Measurements from ENCODE around the gene GPSM3. TPM values are rescaled to one million over a fixed set of nuclear protein-coding genes. Genes with fewer than 3 reads are reported as not detected.
"Not testable (repeated sequence)": the region's sequence is repeated elsewhere in the genome, so short reads cannot be mapped to it uniquely, and the experiment has no call there.

The GPSM3 gene
- total RNA-seq, 1 donor from 2014 or later: 15.7 TPM

DNA sequence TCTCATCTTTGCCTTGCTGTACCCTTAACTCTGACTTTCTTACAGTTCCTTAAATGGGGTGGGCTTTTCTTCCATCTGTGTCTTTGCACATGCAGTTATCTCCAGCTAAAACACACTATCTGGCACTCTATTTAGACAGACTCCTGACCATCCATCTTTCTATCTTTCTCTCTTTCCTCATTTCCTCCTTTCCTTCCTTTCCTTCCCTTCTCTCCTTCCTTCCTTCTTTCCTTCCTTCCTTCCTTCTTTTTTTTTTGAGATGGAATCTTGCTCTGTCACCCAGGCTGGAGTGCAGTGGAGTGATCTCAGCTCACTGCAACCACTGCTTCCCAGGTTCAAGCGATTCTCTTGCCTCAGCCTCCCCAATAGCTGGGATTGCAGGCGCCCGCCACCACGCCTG is 23.2 kb upstream of the GPSM3 start:
- no peak for DNase-seq (ENCODE audit: low read depth)
- TF ChIP-seq, protein P1, sequence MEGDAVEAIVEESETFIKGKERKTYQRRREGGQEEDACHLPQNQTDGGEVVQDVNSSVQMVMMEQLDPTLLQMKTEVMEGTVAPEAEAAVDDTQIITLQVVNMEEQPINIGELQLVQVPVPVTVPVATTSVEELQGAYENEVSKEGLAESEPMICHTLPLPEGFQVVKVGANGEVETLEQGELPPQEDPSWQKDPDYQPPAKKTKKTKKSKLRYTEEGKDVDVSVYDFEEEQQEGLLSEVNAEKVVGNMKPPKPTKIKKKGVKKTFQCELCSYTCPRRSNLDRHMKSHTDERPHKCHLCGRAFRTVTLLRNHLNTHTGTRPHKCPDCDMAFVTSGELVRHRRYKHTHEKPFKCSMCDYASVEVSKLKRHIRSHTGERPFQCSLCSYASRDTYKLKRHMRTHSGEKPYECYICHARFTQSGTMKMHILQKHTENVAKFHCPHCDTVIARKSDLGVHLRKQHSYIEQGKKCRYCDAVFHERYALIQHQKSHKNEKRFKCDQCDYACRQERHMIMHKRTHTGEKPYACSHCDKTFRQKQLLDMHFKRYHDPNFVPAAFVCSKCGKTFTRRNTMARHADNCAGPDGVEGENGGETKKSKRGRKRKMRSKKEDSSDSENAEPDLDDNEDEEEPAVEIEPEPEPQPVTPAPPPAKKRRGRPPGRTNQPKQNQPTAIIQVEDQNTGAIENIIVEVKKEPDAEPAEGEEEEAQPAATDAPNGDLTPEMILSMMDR (conservative IDR thresholded peaks at IDR 0.05; ENCODE audit: low read depth, low read length): no peak
- no peak overlapping the region for H3K4me3 ChIP-seq (ENCODE audit: low read depth, low read length)

DNA sequence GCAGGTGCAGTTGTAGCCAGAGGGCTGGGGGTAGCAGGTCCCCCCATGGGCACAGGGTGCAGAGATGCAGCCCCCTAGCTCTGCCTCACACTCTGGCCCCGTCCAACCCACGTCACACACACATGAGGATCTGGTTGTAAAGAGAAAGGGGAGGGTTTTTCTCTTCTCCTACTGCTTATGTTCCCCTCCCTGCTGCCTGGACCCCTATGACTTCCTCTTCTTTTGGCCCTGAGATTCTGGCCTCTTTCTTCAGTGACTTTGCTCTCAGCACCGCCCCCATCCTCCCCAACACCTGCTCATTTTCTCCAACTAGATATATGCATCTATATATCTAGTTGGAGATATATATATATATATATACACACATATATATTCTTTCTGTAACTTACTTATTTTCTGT is 21.7 kb upstream of the GPSM3 start:
- DNase-seq (ENCODE audit: low read depth): no peak
- no peak overlapping the region for H3K4me3 ChIP-seq (ENCODE audit: low read depth, low read length)
- TF ChIP-seq, protein P1 (conservative IDR thresholded peaks at IDR 0.05; ENCODE audit: low read depth, low read length): no peak

DNA sequence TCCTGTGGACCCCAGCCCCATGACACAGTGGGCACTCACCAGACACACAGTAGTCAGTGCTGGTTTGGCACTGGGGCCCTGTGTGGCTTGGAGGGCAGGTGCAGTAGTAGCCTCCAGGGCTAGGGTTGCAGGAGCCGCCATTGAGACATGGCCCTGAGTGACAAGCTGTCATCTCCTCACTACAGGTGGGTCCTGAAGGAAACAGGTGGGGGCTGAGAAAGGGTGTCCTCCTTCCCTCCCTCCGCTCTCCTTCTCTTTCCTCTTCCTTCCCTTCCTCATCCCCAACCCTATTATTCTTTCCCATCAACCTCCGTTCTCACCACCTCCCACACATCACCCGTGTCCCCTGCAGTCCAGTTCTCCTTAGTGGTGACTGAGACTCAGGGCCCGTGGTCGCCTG is 21.2 kb upstream of the GPSM3 start:
- TF ChIP-seq, protein P1 (conservative IDR thresholded peaks at IDR 0.05; ENCODE audit: low read depth, low read length): no peak
- no peak overlapping the region for H3K4me3 ChIP-seq (ENCODE audit: low read depth, low read length)
- no peak for DNase-seq (ENCODE audit: low read depth)

DNA sequence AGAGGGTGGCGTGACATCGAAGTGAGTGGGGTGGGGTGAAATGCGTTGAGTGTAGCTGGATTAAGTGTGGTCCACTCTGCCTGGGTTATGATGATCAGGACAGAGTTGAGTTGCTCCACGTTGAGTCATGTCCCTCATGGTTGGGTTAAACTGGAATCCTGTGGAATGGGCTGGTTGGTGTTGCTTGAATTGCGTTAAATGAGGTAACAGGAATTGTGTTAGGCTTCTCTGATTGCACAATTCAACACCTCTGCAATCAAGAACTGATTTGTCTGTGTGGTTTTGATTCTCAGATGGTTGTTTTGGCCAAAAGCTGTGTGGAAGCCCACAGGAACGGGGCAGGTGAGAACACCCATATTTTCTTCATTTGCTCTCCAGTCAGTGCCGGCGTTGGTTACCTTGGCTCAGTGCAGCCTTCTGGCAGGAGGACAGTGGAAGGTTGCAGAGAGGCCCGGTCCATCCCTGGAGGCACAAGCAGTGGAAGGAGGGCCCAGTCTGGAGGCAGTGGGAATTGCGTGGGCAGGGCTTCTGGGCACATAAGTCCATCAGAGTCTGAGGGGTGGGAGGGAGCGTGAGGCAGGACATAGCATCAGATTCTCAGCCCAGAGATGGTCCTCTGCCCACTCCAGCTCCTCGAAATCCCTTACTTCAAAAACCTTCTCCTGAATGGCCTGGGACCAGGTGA is 19.8 kb upstream of the GPSM3 start:
- no peak for DNase-seq (ENCODE audit: low read depth)
- no peak overlapping the region for H3K4me3 ChIP-seq (ENCODE audit: low read depth, low read length)
- TF ChIP-seq, protein P1 (conservative IDR thresholded peaks at IDR 0.05; ENCODE audit: low read depth, low read length): no peak

DNA sequence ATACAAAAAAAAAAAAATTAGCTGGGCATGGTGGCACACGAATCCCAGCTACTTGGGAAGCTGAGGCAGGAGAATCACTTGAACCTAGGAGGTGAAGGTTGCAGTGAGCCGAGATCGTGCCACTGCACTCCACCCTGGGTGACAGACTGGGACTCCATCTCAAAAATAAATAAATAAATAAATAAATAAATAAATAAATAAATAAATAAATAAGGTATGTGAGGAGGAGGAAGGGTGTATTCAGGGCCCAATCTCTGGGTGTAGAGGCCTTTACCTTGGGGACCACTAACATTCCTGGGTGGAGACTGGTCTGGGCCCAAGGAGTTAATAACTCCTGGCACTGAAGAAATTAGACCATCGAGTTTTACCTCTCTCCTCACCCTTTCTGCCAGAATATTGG is 19.0 kb upstream of the GPSM3 start:
- H3K4me3 ChIP-seq (ENCODE audit: low read depth, low read length); DNase-seq (ENCODE audit: low read depth): not testable (repeated sequence)

DNA sequence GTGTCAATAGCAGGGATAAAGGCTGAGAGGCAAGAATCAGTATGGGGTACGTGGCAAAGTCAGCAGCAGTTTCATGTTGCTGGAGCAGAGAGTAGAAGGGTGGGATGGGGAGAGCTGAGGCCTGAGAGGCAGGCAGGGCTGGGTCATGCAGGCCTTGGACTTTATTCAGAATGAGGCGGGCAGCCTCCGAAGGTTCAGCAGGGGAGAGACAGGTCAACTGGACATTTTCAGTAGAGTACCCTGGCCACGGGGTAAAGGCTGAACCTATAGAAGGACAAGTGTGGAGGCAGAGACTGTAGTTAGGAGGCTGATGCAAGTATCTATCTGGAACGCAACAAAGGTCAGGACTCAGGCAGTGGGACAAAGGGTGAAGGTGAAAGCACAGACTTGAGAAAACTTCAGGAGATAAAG is 17.8 kb upstream of the GPSM3 start:
- no peak overlapping the region for H3K4me3 ChIP-seq (ENCODE audit: low read depth, low read length)
- TF ChIP-seq, protein P1 (conservative IDR thresholded peaks at IDR 0.05; ENCODE audit: low read depth, low read length): no peak
- DNase-seq (ENCODE audit: low read depth): no peak

DNA sequence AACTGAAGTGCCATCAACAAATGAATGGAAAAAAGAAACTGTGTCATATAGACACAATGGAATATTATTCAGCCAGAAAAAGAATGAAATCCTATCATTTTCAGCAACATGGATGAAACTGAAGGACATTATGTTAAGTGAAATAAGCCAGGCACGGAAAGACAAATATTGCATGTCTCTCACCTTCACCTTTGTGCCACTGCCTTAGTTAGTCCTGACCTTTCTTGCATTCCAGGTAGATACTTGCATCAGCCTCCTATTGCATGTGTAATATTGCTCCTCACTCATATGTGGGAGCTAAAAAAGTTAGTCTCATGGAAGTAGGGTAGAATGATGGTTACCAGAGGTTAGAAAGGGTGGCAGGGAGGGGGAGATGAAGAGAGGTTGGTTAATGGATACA is 16.6 kb upstream of the GPSM3 start:
- no peak overlapping the region for H3K4me3 ChIP-seq (ENCODE audit: low read depth, low read length)
- DNase-seq (ENCODE audit: low read depth): no peak
- TF ChIP-seq, protein P1 (conservative IDR thresholded peaks at IDR 0.05; ENCODE audit: low read depth, low read length): no peak

Measured in epithelial cell of proximal tubule (primary cell).